DND-41 (cell line): ENCODE measurements around the gene MROH2A.

Source experiments
- EZH2 ChIP-seq: IDR thresholded peaks from 3 replicates; pipeline ENCODE4 v1.6.1; 2012; ENCODE audit warnings: borderline replicate concordance, low read depth, mild to moderate bottlenecking, moderate library complexity, low read length, inconsistent platforms; ENCODE audit not compliant: severe bottlenecking
- TF ChIP-seq, protein P1 (sequence below): IDR thresholded peaks from 2 replicates; pipeline ENCODE4 v1.5.1; 2012; ENCODE audit warnings: borderline replicate concordance, low read length, moderate library complexity, mild to moderate bottlenecking; ENCODE audit not compliant: poor library complexity, severe bottlenecking; ENCODE audit errors: extremely low read depth

DNA sequence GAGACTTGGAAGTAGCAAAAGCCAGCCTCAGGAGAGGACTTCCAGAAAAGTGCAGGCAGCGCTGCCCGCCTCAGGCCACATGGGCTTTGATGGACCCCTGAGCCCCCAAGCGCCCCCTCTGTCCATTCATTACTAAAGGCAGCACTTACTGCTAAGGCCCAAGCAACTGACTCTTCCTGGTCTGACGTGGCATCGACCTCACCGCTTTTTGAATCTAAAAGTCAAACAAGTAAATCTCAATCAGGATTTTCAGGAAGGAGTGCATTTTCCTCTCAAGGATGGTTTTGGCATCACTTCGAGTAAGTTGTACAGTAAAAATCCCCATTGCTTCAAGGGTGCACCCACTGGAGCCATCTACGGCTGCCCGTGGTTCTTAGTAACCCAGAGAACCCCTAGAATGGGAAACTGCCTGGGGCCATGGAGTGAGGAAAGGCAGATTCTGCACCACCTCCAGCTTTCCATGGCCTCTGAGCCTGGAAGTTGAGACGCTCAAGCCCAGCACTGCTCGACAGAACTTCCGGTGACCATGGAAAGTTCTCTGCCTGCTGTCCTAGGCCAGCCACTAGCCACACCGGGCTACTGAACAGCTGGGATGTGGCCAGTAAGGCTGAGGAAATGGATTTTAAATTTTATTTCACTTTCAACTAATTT is 69.2 kb downstream of the MROH2A start:
- TF ChIP-seq, protein P1, sequence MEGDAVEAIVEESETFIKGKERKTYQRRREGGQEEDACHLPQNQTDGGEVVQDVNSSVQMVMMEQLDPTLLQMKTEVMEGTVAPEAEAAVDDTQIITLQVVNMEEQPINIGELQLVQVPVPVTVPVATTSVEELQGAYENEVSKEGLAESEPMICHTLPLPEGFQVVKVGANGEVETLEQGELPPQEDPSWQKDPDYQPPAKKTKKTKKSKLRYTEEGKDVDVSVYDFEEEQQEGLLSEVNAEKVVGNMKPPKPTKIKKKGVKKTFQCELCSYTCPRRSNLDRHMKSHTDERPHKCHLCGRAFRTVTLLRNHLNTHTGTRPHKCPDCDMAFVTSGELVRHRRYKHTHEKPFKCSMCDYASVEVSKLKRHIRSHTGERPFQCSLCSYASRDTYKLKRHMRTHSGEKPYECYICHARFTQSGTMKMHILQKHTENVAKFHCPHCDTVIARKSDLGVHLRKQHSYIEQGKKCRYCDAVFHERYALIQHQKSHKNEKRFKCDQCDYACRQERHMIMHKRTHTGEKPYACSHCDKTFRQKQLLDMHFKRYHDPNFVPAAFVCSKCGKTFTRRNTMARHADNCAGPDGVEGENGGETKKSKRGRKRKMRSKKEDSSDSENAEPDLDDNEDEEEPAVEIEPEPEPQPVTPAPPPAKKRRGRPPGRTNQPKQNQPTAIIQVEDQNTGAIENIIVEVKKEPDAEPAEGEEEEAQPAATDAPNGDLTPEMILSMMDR = no peak
- TF ChIP-seq EZH2 = no peak
